ENCODE data around the gene SH3GLB1. TPM values are rescaled to one million over a fixed set of nuclear protein-coding genes. Genes with fewer than 3 reads are reported as not detected.

The SH3GLB1 gene
- total RNA-seq, 3 donors from 2014 or later = 50.5 to 93.8 (median 63.8) TPM

DNA sequence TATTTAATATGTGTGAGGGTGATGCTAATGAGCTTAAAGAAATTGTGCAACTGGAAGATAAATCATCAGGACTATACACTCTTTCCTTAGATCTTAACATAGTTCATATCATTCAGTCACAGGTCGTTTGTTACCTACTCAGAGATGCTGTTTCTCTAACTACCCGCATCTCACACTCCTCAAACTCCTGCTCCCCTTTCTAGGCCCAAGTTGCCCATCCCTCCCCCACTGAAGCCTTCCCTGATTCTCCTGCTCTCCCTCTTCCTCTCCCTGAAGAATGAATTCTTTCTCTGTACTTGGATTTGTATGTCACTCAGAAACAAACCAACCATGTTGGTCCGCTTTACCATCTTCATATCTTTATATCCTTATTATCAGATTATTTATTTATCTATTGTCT is 9.1 kb downstream of the SH3GLB1 start:
- no peaks in the 10 kb centered on the region for H3K4me1 ChIP-seq

DNA sequence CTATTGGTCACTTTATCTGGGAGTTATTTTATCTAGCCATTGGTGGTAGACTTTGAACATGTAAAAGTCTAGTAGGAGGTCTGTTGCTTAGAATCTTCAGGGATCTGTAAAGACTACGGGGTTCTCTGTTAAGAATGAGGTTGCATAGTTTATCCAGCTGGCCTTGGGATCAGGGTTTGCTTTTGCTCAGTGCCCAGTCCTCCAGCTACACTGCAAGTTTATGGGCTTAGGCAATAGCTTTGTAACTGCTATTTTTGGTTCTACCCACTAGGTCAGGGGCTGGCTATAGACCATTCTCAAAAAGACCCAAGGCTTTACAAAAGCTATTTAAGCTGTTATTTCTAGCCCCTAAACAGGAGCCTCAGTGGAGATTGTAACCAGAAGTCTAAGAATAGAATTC is 9.8 kb downstream of the SH3GLB1 start:
- DNase-seq (ENCODE audit: low spot score in 2 of 2) = no peak
- Histone ChIP-seq H3K4me3 (no peak overlapping the region), H3K9me3 (no peaks in the 10 kb centered on the region), H3K36me3 (no peaks in the 10 kb centered on the region), H3K27ac (peak overlapping the region in 1 of 2 donors; percentile 22), H3K4me1 (no peaks in the 10 kb centered on the region), H3K27me3 (no peaks in the 10 kb centered on the region)
- no peak for TF ChIP-seq POLR2AphosphoS5 (IDR thresholded peaks at IDR 0.05)
- TF ChIP-seq, protein P1, sequence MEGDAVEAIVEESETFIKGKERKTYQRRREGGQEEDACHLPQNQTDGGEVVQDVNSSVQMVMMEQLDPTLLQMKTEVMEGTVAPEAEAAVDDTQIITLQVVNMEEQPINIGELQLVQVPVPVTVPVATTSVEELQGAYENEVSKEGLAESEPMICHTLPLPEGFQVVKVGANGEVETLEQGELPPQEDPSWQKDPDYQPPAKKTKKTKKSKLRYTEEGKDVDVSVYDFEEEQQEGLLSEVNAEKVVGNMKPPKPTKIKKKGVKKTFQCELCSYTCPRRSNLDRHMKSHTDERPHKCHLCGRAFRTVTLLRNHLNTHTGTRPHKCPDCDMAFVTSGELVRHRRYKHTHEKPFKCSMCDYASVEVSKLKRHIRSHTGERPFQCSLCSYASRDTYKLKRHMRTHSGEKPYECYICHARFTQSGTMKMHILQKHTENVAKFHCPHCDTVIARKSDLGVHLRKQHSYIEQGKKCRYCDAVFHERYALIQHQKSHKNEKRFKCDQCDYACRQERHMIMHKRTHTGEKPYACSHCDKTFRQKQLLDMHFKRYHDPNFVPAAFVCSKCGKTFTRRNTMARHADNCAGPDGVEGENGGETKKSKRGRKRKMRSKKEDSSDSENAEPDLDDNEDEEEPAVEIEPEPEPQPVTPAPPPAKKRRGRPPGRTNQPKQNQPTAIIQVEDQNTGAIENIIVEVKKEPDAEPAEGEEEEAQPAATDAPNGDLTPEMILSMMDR (IDR thresholded peaks at IDR 0.05) = no peak
- intact Hi-C loops (cut with DNase I; ENCODE audit: low total_unique reads) = no loop called here

More for the DNA sequence above, 9.1 kb downstream of the SH3GLB1 start:
- no peak for DNase-seq (ENCODE audit: low spot score in 2 of 2)
- Histone ChIP-seq H3K27ac (no peak overlapping the region), H3K9me3 (no peaks in the 10 kb centered on the region), H3K27me3 (no peaks in the 10 kb centered on the region), H3K4me3 (no peak overlapping the region), H3K36me3 (no peaks in the 10 kb centered on the region)
- intact Hi-C loops (cut with DNase I; ENCODE audit: low total_unique reads) = no loop called here
- TF ChIP-seq, protein P1 (IDR thresholded peaks at IDR 0.05) = no peak
- TF ChIP-seq POLR2AphosphoS5 (IDR thresholded peaks at IDR 0.05) (no peak), POLR2A (IDR thresholded peaks at IDR 0.05) (no peak)

DNA sequence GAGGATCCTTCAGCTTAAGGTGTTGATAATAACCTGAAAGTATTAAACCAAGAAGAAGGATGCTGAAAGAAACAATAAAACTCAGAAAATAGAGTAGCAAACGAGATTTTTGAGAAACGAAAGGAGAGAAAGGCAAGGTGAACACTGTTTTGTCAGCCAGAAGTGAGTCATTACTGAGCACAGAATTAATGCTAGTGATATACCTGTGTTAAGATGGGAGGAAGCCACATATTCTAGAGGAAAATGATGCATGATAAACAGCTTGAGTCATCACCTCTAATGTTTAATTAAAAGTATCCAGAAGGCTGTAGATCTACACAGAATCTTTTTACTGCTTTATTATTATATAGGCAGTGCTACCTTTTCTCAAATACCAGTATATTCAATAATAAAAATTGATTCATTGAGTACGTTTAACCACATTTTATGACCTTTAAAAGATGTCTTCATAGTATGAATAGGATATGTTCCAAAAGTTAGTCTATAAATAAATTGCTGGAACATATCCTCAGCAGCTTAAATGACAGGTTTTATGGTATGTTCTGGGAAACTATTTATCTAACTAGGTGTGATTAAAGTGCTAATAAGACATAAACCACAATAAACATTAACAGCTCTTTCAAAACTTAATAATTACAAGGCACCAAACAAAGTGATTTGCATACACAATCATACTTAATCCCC is 10.3 kb downstream of the SH3GLB1 start:
- no peak for DNase-seq (ENCODE audit: low spot score in 2 of 2)
- TF ChIP-seq POLR2AphosphoS5 (IDR thresholded peaks at IDR 0.05) = no peak
- TF ChIP-seq, protein P1 (IDR thresholded peaks at IDR 0.05) = no peak
- no peak for TF ChIP-seq POLR2A (IDR thresholded peaks at IDR 0.05)
- intact Hi-C loops (cut with DNase I; ENCODE audit: low total_unique reads) = no loop called here
- no peaks in the 10 kb centered on the region for H3K4me1 ChIP-seq
- no peaks in the 10 kb centered on the region for H3K27me3 ChIP-seq
- H3K4me3 ChIP-seq = no peak overlapping the region
- H3K27ac ChIP-seq = peak overlapping the region in 1 of 2 donors; percentile 22
- no peaks in the 10 kb centered on the region for H3K36me3 ChIP-seq
- no peaks in the 10 kb centered on the region for H3K9me3 ChIP-seq

DNA sequence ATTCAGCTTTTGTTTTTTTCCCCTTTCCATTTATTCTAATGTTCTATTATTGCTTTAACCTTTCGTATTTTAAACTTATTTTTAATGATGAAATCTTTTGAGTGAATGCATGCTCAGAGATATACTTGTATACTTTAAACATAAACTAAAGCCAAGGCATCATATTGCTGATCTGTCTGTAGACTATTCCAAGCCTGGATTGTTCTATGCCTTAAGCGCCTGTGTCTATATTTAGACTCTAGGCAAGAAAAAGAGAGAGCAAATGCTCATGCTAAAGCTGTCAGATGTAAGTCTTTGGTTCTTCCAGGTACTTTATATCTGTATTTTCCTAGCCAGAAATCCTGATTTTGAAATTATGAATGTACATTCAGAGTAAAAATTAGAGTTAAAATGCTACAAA is 14.4 kb downstream of the SH3GLB1 start:
- no peak overlapping the region for H3K27ac ChIP-seq
- no peaks in the 10 kb centered on the region for H3K9me3 ChIP-seq
- H3K4me3 ChIP-seq = no peak overlapping the region
- intact Hi-C loops (cut with DNase I; ENCODE audit: low total_unique reads) = no loop called here
- H3K4me1 ChIP-seq = no peaks in the 10 kb centered on the region
- no peaks in the 10 kb centered on the region for H3K36me3 ChIP-seq
- TF ChIP-seq, protein P1 (IDR thresholded peaks at IDR 0.05) = no peak
- TF ChIP-seq POLR2A (IDR thresholded peaks at IDR 0.05) = no peak
- no peak for TF ChIP-seq POLR2AphosphoS5 (IDR thresholded peaks at IDR 0.05)
- H3K27me3 ChIP-seq = no peaks in the 10 kb centered on the region
- DNase-seq (ENCODE audit: low spot score in 2 of 2) = no peak

DNA sequence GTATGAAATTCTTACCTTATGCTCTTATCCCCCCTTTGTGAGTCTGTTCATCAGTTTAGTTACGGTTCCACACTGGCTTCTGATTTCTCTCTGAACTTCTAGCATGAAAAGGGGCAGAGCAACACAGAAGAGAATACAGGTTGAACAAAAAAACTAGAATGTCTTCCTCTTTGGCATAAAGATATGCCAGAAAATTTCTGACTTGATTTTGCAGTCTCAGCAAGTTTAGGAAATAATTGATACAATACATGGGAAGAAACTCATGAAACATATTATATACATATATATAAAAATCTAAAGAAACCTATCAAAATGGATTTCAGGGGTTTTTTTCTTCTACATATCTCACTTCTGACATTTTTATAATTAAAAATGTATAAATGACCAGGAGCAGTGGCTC is 27.0 kb downstream of the SH3GLB1 start:
- intact Hi-C loops (cut with DNase I; ENCODE audit: low total_unique reads) = no loop called here
- H3K36me3 ChIP-seq = no peaks in the 10 kb centered on the region

More for the DNA sequence above, 27.0 kb downstream of the SH3GLB1 start:
- H3K27ac ChIP-seq = no peak overlapping the region
- H3K27me3 ChIP-seq = no peaks in the 10 kb centered on the region
- H3K4me3 ChIP-seq = no peak overlapping the region
- DNase-seq (ENCODE audit: low spot score in 2 of 2) = no peak
- TF ChIP-seq POLR2AphosphoS5 (IDR thresholded peaks at IDR 0.05) (no peak), POLR2A (IDR thresholded peaks at IDR 0.05) (no peak)
- TF ChIP-seq, protein P1 (IDR thresholded peaks at IDR 0.05) = no peak
- H3K9me3 ChIP-seq = no peaks in the 10 kb centered on the region
- H3K4me1 ChIP-seq = no peaks in the 10 kb centered on the region
